ENCODE measurements around the gene CNN2. TPM values are rescaled to one million over a fixed set of nuclear protein-coding genes. Genes with fewer than 3 reads are reported as not detected.

CNN2 gene
- total RNA-seq, 1 donor from 2014 or later = 164 TPM

- no peak for TF ChIP-seq CTCF (conservative IDR thresholded peaks at IDR 0.05; ENCODE audit: low read depth, low read length)
- DNase-seq (ENCODE audit: low read depth) = no peak
- no peak overlapping the region for H3K4me3 ChIP-seq (ENCODE audit: low read depth, low read length)
Measured at GRCh38 chr19:991174-991931, 35.1 kb upstream of the CNN2 start.

GRCh38 chr19:991932-992669, 34.3 kb upstream of the CNN2 start:
- TF ChIP-seq CTCF (conservative IDR thresholded peaks at IDR 0.05; ENCODE audit: low read depth, low read length) = no peak
- no peak for DNase-seq (ENCODE audit: low read depth)
- H3K4me3 ChIP-seq (ENCODE audit: low read depth, low read length) = no peak overlapping the region

- no peak for DNase-seq (ENCODE audit: low read depth)
- H3K4me3 ChIP-seq (ENCODE audit: low read depth, low read length) = no peak overlapping the region
- no peak for TF ChIP-seq CTCF (conservative IDR thresholded peaks at IDR 0.05; ENCODE audit: low read depth, low read length)
Measured at GRCh38 chr19:992670-993055, 33.7 kb upstream of the CNN2 start.

- no peak for TF ChIP-seq CTCF (conservative IDR thresholded peaks at IDR 0.05; ENCODE audit: low read depth, low read length)
- DNase-seq (ENCODE audit: low read depth) = no peak
Measured at GRCh38 chr19:993361-993830, 33.0 kb upstream of the CNN2 start.

GRCh38 chr19:993831-994393, 32.5 kb upstream of the CNN2 start:
- DNase-seq (ENCODE audit: low read depth) = no peak
- TF ChIP-seq CTCF (conservative IDR thresholded peaks at IDR 0.05; ENCODE audit: low read depth, low read length) = no peak

More at GRCh38 chr19:993361-993830, 33.0 kb upstream of the CNN2 start:
- no peak overlapping the region for H3K4me3 ChIP-seq (ENCODE audit: low read depth, low read length)

GRCh38 chr19:994516-994915, 31.9 kb upstream of the CNN2 start:
- no peak for TF ChIP-seq CTCF (conservative IDR thresholded peaks at IDR 0.05; ENCODE audit: low read depth, low read length)

More at GRCh38 chr19:993831-994393, 32.5 kb upstream of the CNN2 start:
- H3K4me3 ChIP-seq (ENCODE audit: low read depth, low read length) = no peak overlapping the region

More at GRCh38 chr19:994516-994915, 31.9 kb upstream of the CNN2 start:
- DNase-seq (ENCODE audit: low read depth) = no peak
- H3K4me3 ChIP-seq (ENCODE audit: low read depth, low read length) = no peak overlapping the region

Data from epithelial cell of proximal tubule (primary cell).